Epidermal melanocyte (primary cell): ENCODE measurements around the gene SGO1.

ENCODE experiments used
- DNase-seq: peaks from one replicate; pipeline ENCODE4 v3.0.0; 2011; ENCODE audit warnings: low spot score; ENCODE audit not compliant: insufficient read length

Gene SGO1

GRCh38 chr3:20160230-20160629, 25.8 kb downstream of the SGO1 start:
- no peak for DNase-seq

GRCh38 chr3:20154928-20155327, 31.1 kb downstream of the SGO1 start:
- no peak for DNase-seq

GRCh38 chr3:20154078-20154477, 31.9 kb downstream of the SGO1 start:
- no peak for DNase-seq

- DNase-seq, result no peak
Measured at GRCh38 chr3:20148466-20148865, 37.5 kb downstream of the SGO1 start.

- no peak for DNase-seq
Measured at GRCh38 chr3:20147361-20147760, 38.6 kb downstream of the SGO1 start.

GRCh38 chr3:20146301-20146700, 39.7 kb downstream of the SGO1 start:
- DNase-seq, result no peak

GRCh38 chr3:20145874-20146273, 40.1 kb downstream of the SGO1 start:
- DNase-seq, result no peak

- DNase-seq, result no peak
Measured at GRCh38 chr3:20143519-20143918, 42.5 kb downstream of the SGO1 start.

- DNase-seq, result no peak
Measured at GRCh38 chr3:20142517-20142916, 43.5 kb downstream of the SGO1 start.

GRCh38 chr3:20141851-20142250, 44.2 kb downstream of the SGO1 start:
- peak; percentile 21 for DNase-seq

- no peak for DNase-seq
Measured at GRCh38 chr3:20141316-20141715, 44.7 kb downstream of the SGO1 start.

GRCh38 chr3:20140881-20141280, 45.1 kb downstream of the SGO1 start:
- DNase-seq, result no peak

GRCh38 chr3:20137647-20138046, 48.4 kb downstream of the SGO1 start:
- no peak for DNase-seq

GRCh38 chr3:20136231-20136630, 49.8 kb downstream of the SGO1 start:
- DNase-seq, result no peak

- DNase-seq, result no peak
Measured at GRCh38 chr3:20130106-20130505, 55.9 kb downstream of the SGO1 start.

- DNase-seq, result no peak
Measured at GRCh38 chr3:20128358-20128757, 57.6 kb downstream of the SGO1 start.

- DNase-seq, result no peak
Measured at GRCh38 chr3:20125897-20126296, 60.1 kb downstream of the SGO1 start.

- no peak for DNase-seq
Measured at GRCh38 chr3:20125289-20125688, 60.7 kb downstream of the SGO1 start.

GRCh38 chr3:20123131-20123652, 62.8 kb downstream of the SGO1 start:
- DNase-seq, result no peak

- DNase-seq, result no peak
Measured at GRCh38 chr3:20121088-20121487, 64.9 kb downstream of the SGO1 start.
